GM23338 (cell line): ENCODE measurements around the gene RNF114. TPM values are rescaled to one million over a fixed set of nuclear protein-coding genes. Genes with fewer than 3 reads are reported as not detected.
A peak's percentile ranks its signal among the peaks of the same experiment; 100 is the strongest.

Experiments
- ATAC-seq: fragments of 200-7000 bp; cut with Tn5 transposase; 3 replicates; pipeline ENCODE4 v1.9.1; 2020
- DNase-seq: peaks from one replicate; pipeline ENCODE4 v3.0.0-alpha.2; 2015; ENCODE audit warnings: low spot score
- H2AFZ ChIP-seq: fragments of 200-600 bp; sonication (generic); 2 replicates; pipeline ENCODE4 v1.8.0; 2016; ENCODE audit warnings: antibody characterized with exemption, mild to moderate bottlenecking, moderate library complexity
- H3F3A ChIP-seq: fragments of 200-600 bp; sonication (generic); replicated peaks from 2 replicates; pipeline ENCODE4 v1.8.0; 2017; ENCODE audit warnings: antibody characterized with exemption, mixed run types, low read depth
- H3K27ac ChIP-seq: fragments of 200-600 bp; sonication (generic); 2 replicates; pipeline ENCODE4 v1.6.1; 2016; ENCODE audit warnings: low read depth
- H3K27me3 ChIP-seq: fragments of 200-600 bp; sonication (generic); 2 replicates; pipeline ENCODE4 v1.8.0; 2016; ENCODE audit warnings: mild to moderate bottlenecking, mixed run types, moderate library complexity; ENCODE audit not compliant: insufficient read depth
- H3K36me3 ChIP-seq: fragments of 200-600 bp; sonication (generic); 2 replicates; pipeline ENCODE4 v1.8.0; 2016; ENCODE audit warnings: mild to moderate bottlenecking; ENCODE audit not compliant: insufficient read depth
- H3K4me1 ChIP-seq: fragments of 200-600 bp; sonication (generic); 2 replicates; pipeline ENCODE4 v1.8.0; 2016; ENCODE audit warnings: mild to moderate bottlenecking, moderate library complexity; ENCODE audit not compliant: insufficient read depth
- H3K4me2 ChIP-seq: fragments of 200-600 bp; sonication (generic); 2 replicates; pipeline ENCODE4 v1.7.1; 2017; ENCODE audit warnings: mixed run types
- H3K4me3 ChIP-seq: fragments of 200-600 bp; sonication (generic); 2 replicates; pipeline ENCODE4 v1.6.1; 2016; ENCODE audit warnings: mixed run types
- H3K79me2 ChIP-seq: fragments of 200-600 bp; sonication (generic); replicated peaks from 2 replicates; pipeline ENCODE4 v1.8.0; 2017; ENCODE audit warnings: mild to moderate bottlenecking; ENCODE audit not compliant: insufficient read depth
- H3K9me2 ChIP-seq: fragments of 200-600 bp; sonication (generic); 2 replicates; pipeline ENCODE4 v1.8.0; 2017; ENCODE audit not compliant: insufficient read depth
- H4K20me1 ChIP-seq: fragments of 200-600 bp; sonication (generic); replicated peaks from 2 replicates; pipeline ENCODE4 v1.8.0; 2017; ENCODE audit warnings: mild to moderate bottlenecking; ENCODE audit not compliant: insufficient read depth
- H3K27ac Mint-ChIP-seq: 2 replicates; pipeline ENCODE4 v1.8.0; 2020; ENCODE audit warnings: inconsistent platforms, mild to moderate bottlenecking, moderate library complexity, mixed read lengths
- H3K27me3 Mint-ChIP-seq: 3 replicates; pipeline ENCODE4 v1.8.0; 2022; ENCODE audit warnings: low read depth, mild to moderate bottlenecking, moderate library complexity, mixed read lengths, inconsistent platforms; ENCODE audit not compliant: insufficient read depth, poor library complexity
- H3K36me3 Mint-ChIP-seq: 3 replicates; pipeline ENCODE4 v1.8.0; 2021; ENCODE audit warnings: low read depth, mild to moderate bottlenecking, inconsistent platforms, moderate library complexity, mixed read lengths
- H3K4me1 Mint-ChIP-seq: 3 replicates; pipeline ENCODE4 v1.8.0; 2020; ENCODE audit warnings: mild to moderate bottlenecking, inconsistent platforms, mixed read lengths
- H3K4me3 Mint-ChIP-seq: 3 replicates; pipeline ENCODE4 v1.8.0; 2021; ENCODE audit warnings: moderate library complexity, mild to moderate bottlenecking, inconsistent platforms, mixed read lengths
- H3K9me3 Mint-ChIP-seq: 3 replicates; pipeline ENCODE4 v1.8.0; 2020; ENCODE audit warnings: moderate library complexity, mild to moderate bottlenecking, inconsistent platforms, mixed read lengths
- CREB1 ChIP-seq: fragments of 250-450 bp; sonication (Bioruptor Pico); IDR thresholded peaks from 2 replicates; pipeline ENCODE4 v1.5.0; 2020; ENCODE audit warnings: low read depth, mild to moderate bottlenecking, moderate library complexity
- EZH2 ChIP-seq: fragments of 200-600 bp; sonication (generic); IDR thresholded peaks from one replicate; pipeline ENCODE4 v1.8.0; 2017; ENCODE audit warnings: antibody characterized with exemption, mild to moderate bottlenecking, low read depth; ENCODE audit not compliant: unreplicated experiment
- JUNB ChIP-seq: IDR thresholded peaks from one replicate; pipeline ENCODE4 v1.6.1; 2016; ENCODE audit warnings: antibody characterized with exemption; ENCODE audit not compliant: unreplicated experiment
- POLR2AphosphoS5 ChIP-seq: IDR thresholded peaks from 2 replicates; pipeline ENCODE4 v1.6.1; 2016; ENCODE audit warnings: antibody characterized with exemption, low read depth
- ZNF114 ChIP-seq: fragments of 250-450 bp; sonication (Bioruptor Pico); IDR thresholded peaks from 2 replicates; pipeline ENCODE4 v1.5.0; 2020; ENCODE audit warnings: mild to moderate bottlenecking, moderate library complexity
- long read RNA-seq: library from polyadenylated mRNA; unstranded; transcript quantifications from one replicate; pipeline ENCODE4 v2.0.0, GENCODE V29; 2020; ENCODE audit not compliant: unreplicated experiment
- polyA plus RNA-seq: library from polyadenylated mRNA; unstranded; fragments of >200 nt; fragmentation: Nextera tagmentation; extraction: Ambion mirVana; gene quantifications from 2 replicates; pipeline ENCODE4 v1.2.1, GENCODE V29; 2016
- total RNA-seq: library from RNA; depleted of rRNA; stranded (reverse); fragments of >200 nt; shearing (Covaris generic); gene quantifications from 2 replicates; pipeline ENCODE4 v1.2.3, GENCODE V29; 2014; rRNA removed
- TF ChIP-seq, protein P1 (sequence below), 2 experiments: fragments of 200-600 bp in 1 of 2; sonication (generic) in 1 of 2; conservative IDR thresholded peaks; 2 replicates each; pipeline versions ENCODE4 v1.5.1 to v1.6.1; 2016 to 2017; ENCODE audit warnings: antibody characterized with exemption in 2 of 2, low read depth in 2 of 2, mild to moderate bottlenecking in 2 of 2, moderate library complexity in 1 of 2
- TF ChIP-seq, protein P2 (sequence below): IDR thresholded peaks from 2 replicates; pipeline ENCODE4 v1.6.1; 2016; ENCODE audit warnings: antibody characterized with exemption

RNF114 gene, protein sequence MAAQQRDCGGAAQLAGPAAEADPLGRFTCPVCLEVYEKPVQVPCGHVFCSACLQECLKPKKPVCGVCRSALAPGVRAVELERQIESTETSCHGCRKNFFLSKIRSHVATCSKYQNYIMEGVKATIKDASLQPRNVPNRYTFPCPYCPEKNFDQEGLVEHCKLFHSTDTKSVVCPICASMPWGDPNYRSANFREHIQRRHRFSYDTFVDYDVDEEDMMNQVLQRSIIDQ
- 211 and 279 TPM in 2 replicates for total RNA-seq
- 153 and 155 TPM in 2 replicates for polyA plus RNA-seq
- long read RNA-seq, transcript RNF114-201 (6 exons, 2,503 nt): major isoform, 57 of 62 reads
- long read RNA-seq, partial matches to known transcripts: 2 of 62 reads
- long read RNA-seq, other reads (novel, unspliced or antisense): 3 of 62 reads

DNA sequence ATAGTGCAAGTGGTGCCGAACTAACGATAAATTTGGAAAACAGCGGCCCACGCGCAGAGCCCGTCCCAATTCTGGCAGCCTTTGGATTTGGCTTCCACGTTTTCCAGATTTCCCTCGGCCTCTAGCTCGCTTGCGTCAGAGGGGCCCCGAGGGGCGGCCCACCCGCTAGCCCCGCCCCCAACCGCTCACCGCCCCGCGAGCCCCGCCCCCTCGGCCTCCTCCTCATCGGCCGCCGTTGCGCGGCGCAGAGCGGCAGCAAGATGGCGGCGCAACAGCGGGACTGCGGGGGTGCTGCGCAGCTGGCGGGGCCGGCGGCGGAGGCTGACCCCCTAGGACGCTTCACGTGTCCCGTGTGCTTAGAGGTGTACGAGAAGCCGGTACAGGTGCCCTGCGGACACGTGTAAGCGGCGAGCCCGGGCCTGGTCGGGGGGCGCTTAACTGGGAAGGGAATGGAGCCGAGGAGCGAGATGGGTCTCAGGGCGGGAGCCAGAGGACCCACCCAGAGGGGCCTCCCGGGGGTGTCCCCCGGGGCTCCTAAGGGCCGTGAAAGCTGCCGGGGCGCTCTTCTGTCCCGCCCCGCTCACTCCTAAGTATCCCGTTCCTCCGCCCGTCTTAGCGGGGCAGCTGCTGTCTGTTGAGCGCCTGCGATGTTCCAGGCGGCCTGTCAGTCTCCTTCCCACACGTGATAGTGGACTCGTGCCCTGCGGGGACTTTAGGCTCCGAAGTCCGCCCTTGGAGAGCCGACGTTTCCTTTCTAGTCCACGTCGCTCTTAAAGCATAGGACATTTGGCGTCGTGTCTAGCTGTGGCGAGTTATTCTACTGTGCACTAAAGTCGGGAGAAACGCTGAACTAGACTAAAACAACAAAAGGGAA lies at the start of gene RNF114:
Gene RNF114, plus strand, starts transcription at position 245 of the 874 bp plus-strand sequence. Its CDS starts 16 bp downstream, at position 261.
- Mint-ChIP-seq H3K4me3 (peak within 1 kb of the TSS; percentile 95), H3K4me1 (peaks cover 22% of the 10 kb centered on the region), H3K27ac (peak within 1 kb of the TSS; percentile 84), H3K27me3 (peaks cover 2% of the 10 kb centered on the region), H3K36me3 (peaks cover 23% of the 10 kb centered on the region), H3K9me3 (no peaks in the 10 kb centered on the region)
- H2AFZ ChIP-seq: peak within 1 kb of the TSS; percentile 87
- H3K27ac ChIP-seq: peak within 1 kb of the TSS; percentile 45; the same call in 1 of the 2 replicates
- peak; percentile 84 for ATAC-seq
- TF ChIP-seq POLR2AphosphoS5: peak; percentile 89
- peak; percentile 82 for TF ChIP-seq CREB1
- TF ChIP-seq EZH2: no peak
- no peak for TF ChIP-seq ZNF114 (CRISPR knock-in tag)
- no peak for TF ChIP-seq JUNB
- TF ChIP-seq, protein P1, sequence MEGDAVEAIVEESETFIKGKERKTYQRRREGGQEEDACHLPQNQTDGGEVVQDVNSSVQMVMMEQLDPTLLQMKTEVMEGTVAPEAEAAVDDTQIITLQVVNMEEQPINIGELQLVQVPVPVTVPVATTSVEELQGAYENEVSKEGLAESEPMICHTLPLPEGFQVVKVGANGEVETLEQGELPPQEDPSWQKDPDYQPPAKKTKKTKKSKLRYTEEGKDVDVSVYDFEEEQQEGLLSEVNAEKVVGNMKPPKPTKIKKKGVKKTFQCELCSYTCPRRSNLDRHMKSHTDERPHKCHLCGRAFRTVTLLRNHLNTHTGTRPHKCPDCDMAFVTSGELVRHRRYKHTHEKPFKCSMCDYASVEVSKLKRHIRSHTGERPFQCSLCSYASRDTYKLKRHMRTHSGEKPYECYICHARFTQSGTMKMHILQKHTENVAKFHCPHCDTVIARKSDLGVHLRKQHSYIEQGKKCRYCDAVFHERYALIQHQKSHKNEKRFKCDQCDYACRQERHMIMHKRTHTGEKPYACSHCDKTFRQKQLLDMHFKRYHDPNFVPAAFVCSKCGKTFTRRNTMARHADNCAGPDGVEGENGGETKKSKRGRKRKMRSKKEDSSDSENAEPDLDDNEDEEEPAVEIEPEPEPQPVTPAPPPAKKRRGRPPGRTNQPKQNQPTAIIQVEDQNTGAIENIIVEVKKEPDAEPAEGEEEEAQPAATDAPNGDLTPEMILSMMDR (conservative IDR thresholded peaks at IDR 0.05; ENCODE audit: low read depth in 2 of 2): no peak
- H4K20me1 ChIP-seq: peaks cover 28% of the 10 kb centered on the region
- H3K27me3 ChIP-seq: no peaks in the 10 kb centered on the region
- H3K4me1 ChIP-seq: peaks cover 14% of the 10 kb centered on the region
- no peaks in the 10 kb centered on the region for H3K9me2 ChIP-seq
- peaks cover 16% of the 10 kb centered on the region; the same call in 1 of the 2 replicates for H3K36me3 ChIP-seq
- 0 out of 2 replicates have a peak, but pooled peaks cover 2% of the 10 kb centered on the region for H3F3A ChIP-seq
- H3K79me2 ChIP-seq: peaks cover 52% of the 10 kb centered on the region
- H3K4me2 ChIP-seq: peak within 1 kb of the TSS; percentile 95
- DNase-seq: peak; percentile 97
- peak within 1 kb of the TSS; percentile 100 for H3K4me3 ChIP-seq

DNA sequence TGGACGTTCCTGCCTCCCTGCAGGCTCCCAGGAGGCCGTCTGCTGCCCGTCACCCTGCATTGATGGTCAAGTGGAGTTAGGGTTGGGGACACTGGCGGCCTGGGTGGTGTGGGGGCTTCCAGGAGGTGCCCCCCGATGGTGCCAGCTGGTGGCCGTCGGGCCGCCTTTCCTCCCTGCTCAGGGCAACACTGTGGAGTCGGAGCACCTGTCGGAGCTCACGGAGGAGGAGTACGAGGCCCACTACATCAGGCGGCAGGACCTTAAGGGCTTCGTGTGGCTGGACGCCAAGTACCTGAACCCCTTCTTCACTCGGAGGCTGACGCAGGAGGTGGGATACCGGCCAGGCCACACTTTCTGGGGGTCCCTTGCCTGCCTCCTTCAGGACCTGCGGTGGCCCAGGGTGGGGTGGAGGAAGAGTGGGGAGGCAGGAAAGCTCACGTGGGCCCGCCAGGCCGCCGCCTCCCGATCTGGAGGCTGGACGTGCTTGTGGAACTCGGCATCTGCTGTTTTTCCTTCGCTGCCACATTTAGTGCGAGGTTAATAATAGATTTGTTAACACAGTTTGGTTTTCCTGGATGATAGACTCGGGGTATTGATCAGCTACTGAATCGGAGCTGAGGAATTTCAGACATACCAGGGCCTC lies 49.5 kb upstream of the RNF114 start:
- Mint-ChIP-seq H3K36me3 (peaks cover 5% of the 10 kb centered on the region; the same call in 2 of the 3 replicates), H3K4me1 (peaks cover 43% of the 10 kb centered on the region), H3K9me3 (no peaks in the 10 kb centered on the region), H3K4me3 (no peak overlapping the region), H3K27ac (no peak overlapping the region), H3K27me3 (peaks cover 19% of the 10 kb centered on the region)
- H3K4me2 ChIP-seq: no peak overlapping the region
- H4K20me1 ChIP-seq: no peaks in the 10 kb centered on the region
- H3K27ac ChIP-seq: no peak overlapping the region
- DNase-seq: no peak
- H3K4me1 ChIP-seq: peaks cover 10% of the 10 kb centered on the region
- ATAC-seq: no peak
- H3K27me3 ChIP-seq: no peaks in the 10 kb centered on the region
- H3F3A ChIP-seq: no peaks in the 10 kb centered on the region
- H3K79me2 ChIP-seq: no peaks in the 10 kb centered on the region
- TF ChIP-seq, protein P2, sequence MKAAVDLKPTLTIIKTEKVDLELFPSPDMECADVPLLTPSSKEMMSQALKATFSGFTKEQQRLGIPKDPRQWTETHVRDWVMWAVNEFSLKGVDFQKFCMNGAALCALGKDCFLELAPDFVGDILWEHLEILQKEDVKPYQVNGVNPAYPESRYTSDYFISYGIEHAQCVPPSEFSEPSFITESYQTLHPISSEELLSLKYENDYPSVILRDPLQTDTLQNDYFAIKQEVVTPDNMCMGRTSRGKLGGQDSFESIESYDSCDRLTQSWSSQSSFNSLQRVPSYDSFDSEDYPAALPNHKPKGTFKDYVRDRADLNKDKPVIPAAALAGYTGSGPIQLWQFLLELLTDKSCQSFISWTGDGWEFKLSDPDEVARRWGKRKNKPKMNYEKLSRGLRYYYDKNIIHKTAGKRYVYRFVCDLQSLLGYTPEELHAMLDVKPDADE: no peak
- TF ChIP-seq, protein P1 (conservative IDR thresholded peaks at IDR 0.05; ENCODE audit: low read depth in 2 of 2): no peak
- H3K9me2 ChIP-seq: no peaks in the 10 kb centered on the region
- H3K36me3 ChIP-seq: no peaks in the 10 kb centered on the region
- H2AFZ ChIP-seq: no peak overlapping the region
- no peak overlapping the region for H3K4me3 ChIP-seq
